Thyroid gland (tissue), 4 donors: ENCODE results near the gene DSG3.

Experiments used
- POLR2A ChIP-seq, 2 donors: fragments of 450-650 bp; IDR thresholded peaks; one replicate each; pipeline ENCODE4 v1.6.1; 2017; ENCODE audit warnings: antibody characterized with exemption in 2 of 2, mild to moderate bottlenecking in 2 of 2, moderate library complexity in 1 of 2
- TF ChIP-seq, protein P1 (sequence below), 6 experiments: fragments of 200-600 bp in 3 of 6; fragments of 450-650 bp in 3 of 6; sonication (generic) in 3 of 6; IDR thresholded peaks; one replicate each; pipeline ENCODE4 v1.5.1; 2016 to 2019; ENCODE audit warnings: antibody characterized with exemption in 6 of 6, mild to moderate bottlenecking in 2 of 6, inconsistent platforms in 1 of 6, moderate library complexity in 1 of 6

DNA sequence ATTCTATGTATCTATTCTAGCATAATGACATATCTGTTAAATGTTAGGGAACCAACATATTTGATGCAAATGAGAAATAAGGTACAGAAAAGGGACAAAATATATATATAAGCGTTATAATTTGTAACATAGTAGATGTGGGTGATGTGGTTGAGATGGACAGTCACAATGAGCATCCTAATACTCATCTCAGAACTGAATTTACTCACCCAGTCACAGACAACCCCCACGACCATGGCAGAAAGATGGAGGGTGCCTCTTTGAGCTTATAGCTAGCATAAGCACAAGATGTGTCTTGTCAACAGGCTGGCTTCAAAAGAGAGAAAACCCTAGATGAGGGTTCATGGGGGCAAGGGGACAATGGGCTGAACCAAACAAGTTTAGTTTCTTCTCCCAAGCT, 9.1 kb upstream of the DSG3 start:
- TF ChIP-seq POLR2A (IDR thresholded peaks at IDR 0.05), result no peak
- TF ChIP-seq, protein P1, sequence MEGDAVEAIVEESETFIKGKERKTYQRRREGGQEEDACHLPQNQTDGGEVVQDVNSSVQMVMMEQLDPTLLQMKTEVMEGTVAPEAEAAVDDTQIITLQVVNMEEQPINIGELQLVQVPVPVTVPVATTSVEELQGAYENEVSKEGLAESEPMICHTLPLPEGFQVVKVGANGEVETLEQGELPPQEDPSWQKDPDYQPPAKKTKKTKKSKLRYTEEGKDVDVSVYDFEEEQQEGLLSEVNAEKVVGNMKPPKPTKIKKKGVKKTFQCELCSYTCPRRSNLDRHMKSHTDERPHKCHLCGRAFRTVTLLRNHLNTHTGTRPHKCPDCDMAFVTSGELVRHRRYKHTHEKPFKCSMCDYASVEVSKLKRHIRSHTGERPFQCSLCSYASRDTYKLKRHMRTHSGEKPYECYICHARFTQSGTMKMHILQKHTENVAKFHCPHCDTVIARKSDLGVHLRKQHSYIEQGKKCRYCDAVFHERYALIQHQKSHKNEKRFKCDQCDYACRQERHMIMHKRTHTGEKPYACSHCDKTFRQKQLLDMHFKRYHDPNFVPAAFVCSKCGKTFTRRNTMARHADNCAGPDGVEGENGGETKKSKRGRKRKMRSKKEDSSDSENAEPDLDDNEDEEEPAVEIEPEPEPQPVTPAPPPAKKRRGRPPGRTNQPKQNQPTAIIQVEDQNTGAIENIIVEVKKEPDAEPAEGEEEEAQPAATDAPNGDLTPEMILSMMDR (IDR thresholded peaks at IDR 0.05), result no peak
